Measurements from ENCODE around the gene SAFB2. TPM values are rescaled to one million over a fixed set of nuclear protein-coding genes. Genes with fewer than 3 reads are reported as not detected.

The SAFB2 gene
- polyA plus RNA-seq, 1 of the 3 experiments (the other 2 are of a cell fraction), result 37.7 TPM

GRCh38 chr19:5642204-5642603 is 19.6 kb upstream of the SAFB2 start:
- CTCF ChIA-PET, result no interaction called here
- Histone ChIP-seq H3K4me3 (ENCODE audit: low read depth in 2 of 2, low read length in 1 of 2) (no peak overlapping the region), H3K27ac (ENCODE audit: low read depth in 2 of 2, low read length in 1 of 2) (no peak overlapping the region), H3K9me3 (no peaks in the 10 kb centered on the region), H4K20me1 (ENCODE audit: insufficient read depth) (peaks cover 92% of the 10 kb centered on the region), H2AFZ (ENCODE audit: low read depth) (no peak overlapping the region), H3K79me2 (ENCODE audit: insufficient read depth) (peaks cover 98% of the 10 kb centered on the region), H3K36me3 (replicated peaks in 1 of 2; ENCODE audit: control insufficient read depth in 1 of 2, insufficient read depth in 2 of 2, low read length in 1 of 2) (peaks cover 44 to 49% of the 10 kb centered on the region in 2 experiments), H3K9ac (no peak overlapping the region), H3K9me2 (no peaks in the 10 kb centered on the region), H3K27me3 (ENCODE audit: insufficient read depth) (no peaks in the 10 kb centered on the region), H3K4me1 (ENCODE audit: control insufficient read depth in 1 of 2, insufficient read depth in 2 of 2, low read depth in 1 of 2, low read length in 1 of 2) (no peaks in the 10 kb centered on the region), H3K4me2 (no peak overlapping the region), H3F3A (replicated peaks; ENCODE audit: insufficient read depth) (peaks cover 13% of the 10 kb centered on the region)
- POLR2A ChIA-PET, result no interaction called here
- no peak for TF ChIP-seq NFIC (IDR thresholded peaks at IDR 0.05; ENCODE audit: borderline replicate concordance)
- WGBS (ENCODE audit: low lambda C conversion rate), result 97% methylated on average over 2 of the region's 2 CpGs
- DNase-seq, result no peak

DNA sequence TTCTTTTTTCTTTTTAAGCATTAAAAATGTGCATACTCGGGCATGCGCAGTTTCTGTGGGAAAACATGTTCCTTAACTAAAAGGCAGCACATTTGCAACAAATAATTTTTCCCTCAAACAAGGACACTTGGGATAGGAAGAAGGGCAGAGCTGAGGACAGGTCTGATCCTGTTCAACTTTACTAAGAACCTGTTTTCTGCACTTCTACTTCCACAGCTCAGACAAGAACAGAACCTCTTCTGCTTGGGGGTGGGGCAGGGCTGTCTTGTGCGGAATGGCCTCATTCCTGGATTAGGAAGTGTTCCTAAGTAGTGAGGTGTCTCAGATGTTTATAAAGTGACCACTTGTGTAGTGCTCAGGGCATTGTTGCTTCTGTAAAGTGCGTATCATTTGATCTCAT is 18.6 kb upstream of the SAFB2 start:
- CTCF ChIA-PET, result no interaction called here
- 96% methylated on average over 4 of the region's 4 CpGs for WGBS (ENCODE audit: low lambda C conversion rate)

More for the DNA sequence above, 18.6 kb upstream of the SAFB2 start:
- Histone ChIP-seq H3K4me1 (ENCODE audit: control insufficient read depth in 1 of 2, insufficient read depth in 2 of 2, low read depth in 1 of 2, low read length in 1 of 2) (no peaks in the 10 kb centered on the region), H3K4me2 (no peak overlapping the region), H4K20me1 (ENCODE audit: insufficient read depth) (peaks cover 90% of the 10 kb centered on the region), H3F3A (replicated peaks; ENCODE audit: insufficient read depth) (peaks cover 13% of the 10 kb centered on the region), H3K27me3 (ENCODE audit: insufficient read depth) (no peaks in the 10 kb centered on the region), H3K27ac (ENCODE audit: low read depth in 2 of 2, low read length in 1 of 2) (no peak overlapping the region), H3K79me2 (ENCODE audit: insufficient read depth) (peaks cover 100% of the 10 kb centered on the region), H2AFZ (ENCODE audit: low read depth) (no peak overlapping the region), H3K9me3 (no peaks in the 10 kb centered on the region), H3K9ac (no peak overlapping the region), H3K9me2 (no peaks in the 10 kb centered on the region), H3K36me3 (replicated peaks in 1 of 2; ENCODE audit: control insufficient read depth in 1 of 2, insufficient read depth in 2 of 2, low read length in 1 of 2) (peaks cover 39% of the 10 kb centered on the region in 2 experiments), H3K4me3 (ENCODE audit: low read depth in 2 of 2, low read length in 1 of 2) (no peak overlapping the region)
- no peak for TF ChIP-seq NRF1 (IDR thresholded peaks at IDR 0.05; ENCODE audit: low read depth, low read length)
- TF ChIP-seq, protein P1, sequence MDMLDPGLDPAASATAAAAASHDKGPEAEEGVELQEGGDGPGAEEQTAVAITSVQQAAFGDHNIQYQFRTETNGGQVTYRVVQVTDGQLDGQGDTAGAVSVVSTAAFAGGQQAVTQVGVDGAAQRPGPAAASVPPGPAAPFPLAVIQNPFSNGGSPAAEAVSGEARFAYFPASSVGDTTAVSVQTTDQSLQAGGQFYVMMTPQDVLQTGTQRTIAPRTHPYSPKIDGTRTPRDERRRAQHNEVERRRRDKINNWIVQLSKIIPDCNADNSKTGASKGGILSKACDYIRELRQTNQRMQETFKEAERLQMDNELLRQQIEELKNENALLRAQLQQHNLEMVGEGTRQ (IDR thresholded peaks at IDR 0.05; ENCODE audit: borderline replicate concordance, low read depth, low read length), result no peak
- TF ChIP-seq RXRA (IDR thresholded peaks at IDR 0.05; ENCODE audit: borderline replicate concordance, low read depth), result no peak
- TF ChIP-seq ELF1 (IDR thresholded peaks at IDR 0.05), result no peak
- TF ChIP-seq, protein P2, sequence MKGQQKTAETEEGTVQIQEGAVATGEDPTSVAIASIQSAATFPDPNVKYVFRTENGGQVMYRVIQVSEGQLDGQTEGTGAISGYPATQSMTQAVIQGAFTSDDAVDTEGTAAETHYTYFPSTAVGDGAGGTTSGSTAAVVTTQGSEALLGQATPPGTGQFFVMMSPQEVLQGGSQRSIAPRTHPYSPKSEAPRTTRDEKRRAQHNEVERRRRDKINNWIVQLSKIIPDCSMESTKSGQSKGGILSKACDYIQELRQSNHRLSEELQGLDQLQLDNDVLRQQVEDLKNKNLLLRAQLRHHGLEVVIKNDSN (IDR thresholded peaks at IDR 0.05; ENCODE audit: borderline replicate concordance, low read depth), result no peak
- no peak for TF ChIP-seq CHD2 (IDR thresholded peaks at IDR 0.05; ENCODE audit: low read length, partially characterized antibody)
- TF ChIP-seq PBX3 (IDR thresholded peaks at IDR 0.05), result no peak
- TF ChIP-seq MXI1 (IDR thresholded peaks at IDR 0.05; ENCODE audit: low read depth, low read length), result no peak
- TF ChIP-seq SMC3 (IDR thresholded peaks at IDR 0.05; ENCODE audit: low read depth, low read length), result no peak
- no peak for TF ChIP-seq MEF2A (IDR thresholded peaks at IDR 0.05; ENCODE audit: borderline replicate concordance, low read depth)
- TF ChIP-seq ZBTB33 (IDR thresholded peaks at IDR 0.05; ENCODE audit: borderline replicate concordance, low read depth), result no peak
- TF ChIP-seq, protein P3, sequence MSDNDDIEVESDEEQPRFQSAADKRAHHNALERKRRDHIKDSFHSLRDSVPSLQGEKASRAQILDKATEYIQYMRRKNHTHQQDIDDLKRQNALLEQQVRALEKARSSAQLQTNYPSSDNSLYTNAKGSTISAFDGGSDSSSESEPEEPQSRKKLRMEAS (IDR thresholded peaks at IDR 0.05; ENCODE audit: low read depth), result no peak
- DNase-seq, result no peak
- POLR2A ChIA-PET, result no interaction called here
